HG02610 (cell line): ENCODE measurements around the gene KRI1.

ENCODE experiments used
- ATAC-seq: cut with Tn5 transposase; IDR thresholded peaks from one replicate; pipeline ENCODE4 v1.9.1; 2021; ENCODE audit warnings: mild to moderate bottlenecking, moderate library complexity; ENCODE audit not compliant: unreplicated experiment

The KRI1 gene

DNA sequence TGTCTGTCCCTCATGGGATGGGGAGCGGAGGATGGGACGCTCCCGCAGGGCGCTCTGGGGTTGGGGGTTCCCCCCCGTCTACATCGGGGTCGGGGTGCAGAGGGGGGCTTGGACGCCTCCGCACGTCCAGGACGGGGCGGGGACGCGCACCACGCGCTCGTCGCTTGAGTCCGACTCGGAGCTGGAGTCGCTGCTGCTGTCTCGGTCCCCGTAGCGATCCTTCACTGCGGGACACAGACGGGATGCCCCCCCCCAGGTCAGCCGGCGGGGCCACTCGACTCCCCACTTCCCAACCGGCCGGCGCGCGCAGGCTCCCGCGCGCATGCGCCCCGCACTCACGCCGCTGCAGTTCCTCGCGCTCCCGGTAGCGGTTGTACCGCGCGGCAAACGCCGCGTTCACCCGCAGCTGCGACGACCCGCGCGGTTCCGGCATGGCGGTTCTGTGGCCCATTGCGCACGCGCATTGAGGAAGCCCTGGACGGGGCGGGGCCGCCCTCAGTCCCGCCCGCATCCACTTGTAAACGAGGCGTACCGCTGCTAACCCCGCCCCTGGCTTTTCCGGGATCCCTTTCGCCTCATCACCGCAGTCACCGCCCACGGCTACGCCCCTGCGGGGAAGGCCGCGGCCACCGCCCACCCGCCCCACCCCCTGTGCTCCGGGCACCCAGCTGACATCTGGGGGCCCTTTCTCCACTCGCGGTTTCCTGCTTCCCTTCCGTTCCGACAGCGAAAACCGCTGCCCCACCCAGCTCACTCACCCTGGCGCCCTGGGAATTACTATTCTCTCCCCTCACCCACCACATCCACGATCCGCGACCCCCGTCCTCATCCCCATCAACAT, at the start of gene KRI1:
TSS of gene KRI1 (minus strand) at position 444 of the 841 bp plus-strand sequence. CDS start at position 433, 11 bp downstream.
- peak; percentile 37 for ATAC-seq

DNA sequence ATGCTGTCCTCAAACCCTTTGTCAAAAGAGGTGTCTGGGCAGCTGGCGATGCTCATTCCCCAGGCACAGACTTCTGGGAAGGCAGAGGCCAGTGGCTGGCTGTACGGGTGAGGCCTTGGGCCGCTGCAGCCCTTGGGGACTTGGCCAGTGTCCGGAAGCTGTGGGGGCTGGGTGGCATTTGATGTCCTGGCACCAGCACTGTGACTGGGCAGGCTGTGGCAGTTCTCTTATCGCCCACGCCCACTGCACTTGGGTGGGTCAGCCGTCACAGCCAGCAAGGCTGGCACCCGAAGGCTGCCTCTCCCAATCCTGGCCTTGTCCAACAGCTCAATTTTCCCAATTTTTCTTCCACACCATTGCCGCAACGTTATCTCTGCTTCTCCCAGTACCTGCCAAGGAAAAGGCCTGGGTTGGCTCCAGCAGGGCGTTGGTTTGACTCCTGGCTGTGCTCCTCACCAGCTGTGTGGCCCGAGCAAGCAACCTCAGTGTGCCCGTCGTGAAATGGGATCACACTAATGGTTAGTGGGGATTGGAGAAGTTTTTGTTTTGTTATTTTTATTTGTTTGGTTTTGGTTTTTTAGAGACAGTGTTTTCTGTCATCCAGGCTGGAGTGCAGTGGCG, 46.8 kb upstream of the KRI1 start:
- ATAC-seq = no peak

DNA sequence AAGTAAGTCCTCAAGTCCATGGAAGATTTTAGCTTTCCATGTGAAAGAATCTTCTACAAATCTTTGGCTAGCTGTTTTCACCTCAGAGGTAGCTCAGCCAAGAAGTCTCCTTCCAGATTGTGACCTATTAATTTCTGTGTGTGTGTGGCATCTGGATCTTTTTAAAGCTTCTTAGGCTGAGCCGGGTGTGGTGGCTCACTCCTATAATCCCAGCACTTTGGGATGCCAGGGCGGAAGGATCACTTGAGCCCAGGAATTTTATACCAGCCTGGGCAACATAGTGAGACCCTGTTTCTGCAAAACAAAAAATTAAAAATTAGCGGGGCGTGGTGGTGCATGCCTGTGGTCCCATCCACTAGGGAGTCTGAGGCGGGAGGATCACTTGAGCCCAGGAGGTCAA, 46.1 kb upstream of the KRI1 start:
- no peak for ATAC-seq

- peak; percentile 32 for ATAC-seq
These were observed 38.7 kb upstream of the KRI1 start for GRCh38 chr19:10604460-10604980.

DNA sequence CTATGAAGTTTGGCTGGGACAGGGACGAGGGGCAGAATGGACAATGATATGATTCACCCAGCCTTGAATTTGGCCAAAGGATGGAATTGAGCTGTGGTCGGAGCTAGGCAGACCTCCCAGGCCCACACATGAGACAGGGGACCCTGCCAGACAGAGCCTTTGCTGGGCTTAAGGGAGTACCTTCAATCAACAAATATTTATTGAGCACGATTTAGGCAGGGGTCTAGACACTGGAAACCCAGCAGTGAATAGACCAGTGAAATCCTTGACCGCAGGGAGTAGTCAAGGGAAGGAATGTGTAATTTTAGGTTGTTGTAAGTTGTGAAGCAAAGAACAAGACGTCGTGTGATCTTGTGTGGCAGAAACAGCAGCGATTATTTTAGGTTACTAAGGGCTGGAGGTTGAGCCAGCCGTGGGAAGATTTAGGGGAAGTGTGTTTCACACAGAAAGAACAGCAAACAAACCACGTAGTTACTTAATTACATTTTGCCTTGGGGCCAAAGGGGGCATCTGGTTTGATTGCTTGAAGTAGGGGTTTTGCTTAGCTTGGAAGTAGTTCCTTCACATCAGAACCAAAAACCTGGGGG, 38.2 kb upstream of the KRI1 start:
- ATAC-seq = peak; percentile 28

- ATAC-seq = peak; percentile 35
These were observed 37.5 kb upstream of the KRI1 start for GRCh38 chr19:10603084-10603872.

- peak; percentile 56 for ATAC-seq
These were observed 36.7 kb upstream of the KRI1 start for GRCh38 chr19:10602330-10603083.

DNA sequence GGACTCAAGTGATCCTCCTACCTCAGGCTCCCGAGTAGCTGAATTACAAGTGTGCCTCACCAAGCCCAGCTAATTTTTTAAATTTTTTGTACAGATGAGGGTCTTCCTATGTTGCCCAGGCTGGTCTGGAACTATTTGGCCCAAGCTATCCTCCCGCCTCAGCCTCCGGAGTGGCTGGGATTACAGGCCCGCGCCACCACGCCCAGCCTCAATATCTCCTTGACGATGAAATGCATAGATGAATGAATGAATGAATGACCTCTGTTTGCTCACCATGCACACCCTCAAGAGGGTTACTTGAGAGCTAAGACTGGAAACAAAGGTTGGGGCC, 36.2 kb upstream of the KRI1 start:
- ATAC-seq = no peak

DNA sequence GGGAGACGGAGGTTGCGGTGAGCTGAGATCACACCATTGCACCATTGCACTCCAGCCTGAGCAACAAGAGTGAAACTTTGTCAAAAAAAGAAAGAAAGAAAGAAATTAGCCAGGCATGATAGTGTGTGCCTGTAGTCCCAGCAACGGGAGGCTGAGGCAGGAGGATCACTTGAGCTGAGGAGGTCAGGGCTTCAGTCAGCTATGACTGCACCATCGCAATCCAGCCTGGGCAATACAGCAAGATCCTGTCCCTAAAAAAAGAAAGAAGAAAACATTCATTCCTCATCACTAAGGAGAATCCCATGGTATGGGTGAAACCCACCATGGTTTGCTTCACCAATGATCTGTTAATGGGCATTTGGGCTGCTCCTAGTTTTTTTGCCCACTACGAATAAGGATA, 34.3 kb upstream of the KRI1 start:
- no peak for ATAC-seq

DNA sequence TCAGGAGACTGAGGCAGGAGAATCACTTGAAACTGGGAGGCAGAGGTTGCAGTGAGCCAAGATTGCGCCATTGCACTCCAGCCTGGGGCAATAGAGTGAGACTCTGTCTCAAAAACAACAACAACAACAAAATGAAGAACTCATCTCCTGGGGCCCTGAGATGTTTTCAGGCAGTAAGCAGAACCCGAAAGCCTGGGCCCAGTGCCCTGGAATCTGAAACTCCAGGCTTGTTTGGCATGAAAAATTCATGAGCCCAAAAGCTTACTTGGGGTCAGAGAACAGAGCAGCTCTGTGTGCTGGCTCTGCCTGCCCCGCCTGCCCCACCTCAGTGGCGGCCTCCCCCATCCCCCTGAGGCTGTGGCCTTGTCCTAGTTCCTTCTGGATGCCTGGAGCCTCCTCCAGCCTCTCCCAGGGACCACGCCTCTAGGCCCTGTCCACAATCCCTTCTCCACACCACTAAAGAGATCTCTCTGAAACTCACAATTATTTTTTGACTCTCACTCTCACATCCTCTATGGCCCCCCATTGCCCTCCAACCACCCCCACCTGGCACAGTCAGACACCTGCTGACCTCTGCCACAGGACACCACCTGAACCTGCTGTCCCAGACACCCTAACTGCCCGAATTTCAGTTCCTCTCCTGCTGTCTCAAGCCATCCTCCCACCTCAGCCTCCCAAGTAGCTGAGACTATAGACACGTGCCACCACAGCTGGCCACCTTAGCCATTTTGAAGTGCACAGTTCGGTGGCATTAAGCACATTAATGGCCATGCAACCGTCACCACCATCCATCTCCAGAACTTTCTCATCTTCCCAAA, 28.2 kb upstream of the KRI1 start:
- no peak for ATAC-seq

DNA sequence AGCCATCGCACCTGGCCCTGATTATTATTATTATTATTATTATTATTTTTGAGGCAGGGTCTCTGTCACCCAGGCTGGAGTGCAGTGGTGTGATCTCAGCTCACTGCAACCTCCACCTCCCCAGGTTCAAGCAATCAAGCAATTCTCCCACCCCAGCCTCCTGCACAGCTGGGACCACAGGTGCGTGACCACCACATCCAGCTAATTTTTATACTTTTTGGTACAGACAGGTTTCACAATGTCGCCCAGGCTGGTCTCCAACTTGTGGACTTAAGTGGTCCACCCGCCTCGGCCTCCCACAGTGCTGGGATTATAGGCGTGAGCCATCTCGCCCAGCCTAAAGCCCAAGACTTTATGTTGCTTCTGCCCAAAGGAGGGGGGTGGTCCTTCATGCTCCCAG, 27.3 kb upstream of the KRI1 start:
- no peak for ATAC-seq

DNA sequence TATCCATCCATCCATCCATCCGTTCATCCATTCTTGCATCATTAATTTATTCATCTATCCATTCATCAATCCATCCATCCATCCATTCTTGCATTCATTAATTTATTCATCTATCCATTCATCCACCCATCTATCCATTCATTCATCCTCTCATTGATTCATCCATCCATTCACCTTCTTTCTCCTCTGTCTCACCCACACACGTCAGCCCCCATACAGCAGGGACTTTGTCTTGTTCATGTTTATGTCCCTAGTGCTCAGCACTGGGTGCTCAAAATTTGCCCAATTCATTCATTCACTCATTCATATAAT, 22.0 kb upstream of the KRI1 start:
- no peak for ATAC-seq

DNA sequence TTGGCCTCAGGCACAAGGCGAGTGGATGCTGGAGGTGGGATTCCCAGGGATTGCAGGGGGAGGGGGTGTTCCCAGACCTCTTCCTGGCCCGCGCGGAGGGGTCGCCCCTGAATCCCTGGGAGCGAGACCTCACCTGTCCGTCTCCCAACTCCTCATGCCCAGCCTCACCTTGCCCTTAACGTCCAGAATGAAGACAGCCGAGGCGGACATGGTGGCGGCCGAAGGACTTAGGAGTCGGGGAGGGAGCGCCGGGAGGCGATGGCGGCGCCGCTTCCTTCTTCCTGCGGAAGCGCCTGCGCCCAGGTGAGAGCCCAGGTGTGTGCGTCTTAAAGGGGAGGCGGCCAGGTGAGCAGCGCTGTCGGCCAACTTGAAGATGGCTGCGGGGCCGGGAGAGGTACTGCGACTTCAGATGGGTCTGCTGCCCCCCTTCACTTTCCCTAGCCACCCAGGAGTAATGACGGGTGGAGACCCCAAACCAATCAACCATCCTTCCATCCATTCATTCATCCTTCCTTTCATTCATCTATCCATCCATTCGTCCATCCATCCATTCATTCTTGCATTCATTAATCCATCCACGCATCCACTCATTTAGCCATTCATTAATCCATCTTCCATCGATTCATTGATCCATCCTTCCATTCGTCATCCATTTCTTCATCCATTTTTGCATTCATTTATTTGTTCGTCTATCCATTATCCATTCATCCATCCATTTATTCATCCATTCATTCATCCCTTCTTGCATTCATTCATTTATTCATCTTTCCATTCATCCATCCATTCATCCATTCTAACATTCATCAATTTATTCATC, 21.4 kb upstream of the KRI1 start, which contains the start of gene AP1M2:
TSS of gene AP1M2 (minus strand) at position 291 of the 817 bp plus-strand sequence. CDS start at position 210, 81 bp downstream.
- no peak for ATAC-seq

DNA sequence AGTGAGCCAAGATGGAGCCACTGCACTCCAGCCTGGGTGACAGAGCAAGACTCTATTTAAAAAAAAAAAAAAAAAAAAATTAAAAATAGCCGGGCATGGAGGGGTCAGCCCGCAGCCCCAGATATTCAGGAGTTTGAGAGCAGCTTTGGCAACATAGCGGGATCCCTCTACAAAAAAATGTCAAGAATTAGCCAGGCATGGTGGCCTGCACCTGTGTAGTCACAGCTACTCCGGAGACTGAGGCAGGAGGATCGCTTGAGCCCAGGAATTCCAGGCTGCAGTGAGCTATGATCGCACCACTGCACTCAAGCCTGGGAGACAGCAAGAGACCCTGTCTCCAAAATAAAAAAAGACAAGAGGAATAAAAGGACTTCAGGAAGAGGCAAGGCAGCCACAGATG, 20.6 kb upstream of the KRI1 start:
- no peak for ATAC-seq

GRCh38 chr19:10583036-10583776, 17.4 kb upstream of the KRI1 start:
- ATAC-seq = no peak

- no peak for ATAC-seq
These were observed 16.3 kb upstream of the KRI1 start for GRCh38 chr19:10582091-10582490.

DNA sequence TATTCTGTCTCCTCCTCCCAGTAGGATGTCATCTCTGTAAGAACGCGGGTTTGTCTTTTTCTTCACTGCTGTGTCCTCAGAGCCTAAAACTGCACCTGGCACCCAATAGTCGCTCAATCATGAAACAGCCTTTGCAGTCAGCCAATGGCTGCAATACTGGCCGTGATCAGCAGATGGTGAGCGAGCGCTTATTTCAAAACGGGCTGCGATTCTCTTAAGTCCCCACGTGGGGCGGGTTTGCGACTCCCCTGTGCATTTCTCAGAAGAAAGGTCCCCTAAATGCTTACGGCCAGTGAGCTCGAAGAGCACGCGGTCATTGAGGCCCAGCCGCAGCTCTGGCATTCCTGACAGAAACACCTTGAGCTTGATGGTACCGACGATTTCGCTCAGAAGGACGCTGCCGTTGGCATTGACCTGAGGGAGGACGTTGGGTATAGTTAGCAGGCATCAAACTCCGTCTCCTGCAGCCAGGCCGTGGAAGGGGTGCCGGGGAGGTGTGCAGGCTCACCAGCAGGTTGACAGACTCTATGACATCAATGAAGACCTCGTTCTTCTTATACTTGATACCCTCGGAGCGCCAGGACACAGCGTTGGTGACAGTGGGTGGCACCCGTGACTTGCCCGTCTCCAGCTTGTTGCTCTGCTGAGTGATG, 15.3 kb upstream of the KRI1 start:
- ATAC-seq = peak; percentile 58

DNA sequence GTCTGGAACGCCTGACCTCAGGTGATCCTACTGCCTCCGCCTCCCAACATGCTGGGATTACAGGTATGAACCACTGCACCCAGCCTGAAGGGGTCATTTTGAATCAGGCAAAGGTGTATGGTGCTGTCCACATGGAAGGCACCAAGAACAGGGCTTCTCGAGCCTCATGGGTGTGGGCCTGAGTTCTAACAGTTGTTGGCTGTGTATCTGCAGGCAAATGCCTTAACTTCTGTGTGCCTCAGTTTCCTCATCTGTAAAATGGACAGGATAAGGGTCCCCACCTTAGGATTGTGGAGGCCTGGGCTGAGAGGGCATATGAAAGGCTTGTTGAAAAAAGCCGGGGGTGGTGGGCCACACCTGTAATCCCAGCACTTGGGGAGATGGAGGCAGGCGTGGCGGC, 12.1 kb upstream of the KRI1 start:
- ATAC-seq = no peak
